ENCODE measurements around the gene RACK1.

Gene RACK1

DNA sequence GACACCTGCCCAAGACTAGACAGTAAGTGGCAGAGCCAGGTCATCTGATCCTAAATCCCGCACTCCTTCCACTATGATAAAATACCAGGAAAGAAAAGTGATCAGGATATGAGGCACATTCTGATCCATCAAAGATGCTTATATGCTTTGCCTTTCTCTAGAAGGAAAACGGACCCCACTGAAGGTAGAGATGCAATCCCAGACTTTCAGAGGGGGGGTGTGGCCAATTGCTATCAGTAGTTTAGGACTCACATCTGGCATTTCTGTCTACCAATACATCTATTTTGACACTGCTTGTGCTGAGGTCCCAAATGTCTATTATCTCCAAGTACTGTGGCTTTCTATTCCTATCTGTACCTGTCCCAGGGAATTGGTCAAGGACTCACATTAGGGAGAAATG lies 15.6 kb upstream of the RACK1 start:
- no peak for DNase-seq

DNA sequence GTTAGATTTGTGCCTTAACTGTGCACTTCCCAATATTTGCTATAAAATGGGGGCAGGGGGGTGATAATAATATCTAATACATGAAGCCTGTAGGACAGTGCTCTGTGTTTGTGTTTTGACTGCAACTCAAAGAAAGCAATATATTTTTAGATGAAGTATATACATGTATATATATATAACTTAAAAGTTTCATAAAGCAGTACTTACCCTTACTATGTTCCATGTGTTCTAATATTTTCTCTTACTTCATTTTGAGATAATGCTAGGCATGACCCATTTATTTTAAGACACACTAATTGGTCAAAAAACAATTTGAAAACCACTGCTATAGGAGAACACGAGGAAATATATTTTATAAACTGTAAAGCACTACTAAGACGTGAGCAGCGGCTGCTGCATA lies 14.9 kb upstream of the RACK1 start:
- DNase-seq, result no peak

DNA sequence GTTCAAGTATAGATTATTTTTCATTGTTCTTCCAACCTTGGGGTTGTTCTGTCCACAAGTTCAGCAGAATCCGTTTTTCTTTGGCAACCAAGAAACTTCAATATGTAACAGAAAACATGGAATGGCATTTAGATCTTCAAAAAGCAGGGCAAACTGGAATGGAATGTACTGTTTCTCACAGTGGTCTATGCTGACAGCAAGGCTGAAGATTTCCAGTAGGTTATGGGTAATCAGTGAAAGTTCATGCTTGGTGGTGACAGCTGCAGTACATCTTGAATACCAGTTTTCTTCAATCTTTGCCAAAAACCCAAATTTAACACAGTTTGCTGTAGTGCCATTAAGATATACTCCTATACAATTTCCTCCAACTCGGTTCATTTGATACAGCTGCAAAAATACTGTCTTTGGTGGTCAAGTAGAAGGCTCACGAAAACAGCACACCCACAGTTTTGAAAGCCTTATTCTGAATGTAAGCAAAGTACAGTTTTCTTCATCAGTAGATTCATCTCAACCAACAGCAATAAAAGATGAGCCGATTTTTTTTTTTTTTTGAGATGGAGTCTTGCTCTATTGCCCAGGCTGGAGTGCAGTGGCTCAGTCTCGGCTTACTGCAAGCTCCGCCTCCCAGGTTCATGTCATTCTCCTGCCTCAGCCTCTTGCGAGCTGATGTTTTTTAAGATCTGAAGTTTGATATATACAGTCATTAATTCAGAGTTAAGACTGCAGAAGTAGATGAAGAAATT lies 12.3 kb upstream of the RACK1 start:
- DNase-seq, result no peak

GRCh38 chr5:181255276-181255675 lies 11.6 kb upstream of the RACK1 start:
- no peak for DNase-seq

DNA sequence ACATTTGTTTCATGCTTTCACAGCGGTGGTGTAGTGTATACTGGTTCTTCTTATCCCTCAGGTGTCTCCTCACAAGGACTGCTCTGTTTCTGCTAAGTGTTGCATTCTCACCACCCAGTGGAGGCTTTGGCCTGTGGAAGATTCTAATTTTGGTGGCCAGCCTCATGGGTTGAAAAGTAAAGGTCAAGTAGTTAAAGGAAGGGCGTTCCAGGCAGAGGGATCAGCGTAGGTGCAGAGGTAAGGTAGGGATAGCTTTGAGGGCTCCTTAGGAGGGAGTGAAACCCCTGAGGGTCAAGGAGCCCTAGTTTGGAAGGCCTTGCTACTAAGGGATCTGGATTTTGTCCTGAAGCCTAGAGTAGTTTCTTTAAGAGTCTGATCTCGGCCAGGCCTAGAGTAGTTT lies 4.6 kb upstream of the RACK1 start:
- no peak for DNase-seq

- DNase-seq, result no peak
Measured at GRCh38 chr5:181246276-181247049, 2.8 kb upstream of the RACK1 start.

GRCh38 chr5:181245427-181246275 lies 1.9 kb upstream of the RACK1 start:
- DNase-seq, result no peak

DNA sequence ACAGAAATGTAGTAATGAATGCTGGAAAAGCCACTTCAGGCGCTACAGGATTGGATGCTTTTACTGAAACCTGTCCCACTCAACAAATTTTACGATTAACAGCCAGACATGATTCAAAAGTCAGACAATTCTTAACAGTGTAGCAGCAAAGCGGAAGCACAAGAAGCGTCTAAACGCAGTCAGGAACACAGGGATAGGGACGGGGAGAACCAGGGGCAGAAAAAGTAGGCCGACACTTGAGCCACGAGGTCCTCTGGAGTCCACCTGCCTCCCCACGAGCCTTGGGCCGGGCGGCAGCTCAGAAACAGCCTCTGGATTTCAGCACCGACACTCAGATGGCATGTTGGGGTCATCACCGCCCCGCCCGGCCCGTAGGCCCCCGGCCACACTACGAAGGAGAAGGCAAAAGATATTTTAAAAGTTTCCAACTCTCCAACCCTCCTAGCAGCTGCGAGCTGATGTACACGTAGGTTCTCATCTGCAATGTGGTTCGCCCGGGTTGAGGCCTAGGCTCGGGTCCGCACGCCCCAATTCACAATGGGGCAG lies 615 bp downstream of the RACK1 start:
- no peak for DNase-seq

DNA sequence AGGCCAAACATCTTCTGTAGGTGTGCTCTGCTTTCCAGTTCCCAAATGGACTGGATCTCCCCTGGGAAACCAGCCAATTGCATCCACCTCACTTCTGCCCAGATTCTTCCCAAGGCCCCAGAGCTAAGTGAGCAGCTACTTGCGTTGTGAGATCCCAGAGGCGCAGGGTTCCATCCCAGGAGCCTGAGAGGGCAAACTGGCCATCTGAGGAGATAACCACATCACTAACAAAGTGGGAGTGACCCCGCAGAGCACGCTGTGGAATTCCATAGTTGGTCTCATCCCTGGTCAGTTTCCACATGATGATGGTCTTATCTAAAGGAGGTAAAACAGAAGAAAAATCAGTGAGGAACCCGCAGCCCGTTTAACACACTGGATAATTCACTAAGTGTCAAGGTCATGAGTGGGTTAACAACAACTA lies 1.7 kb downstream of the RACK1 start:
- no peak for DNase-seq

GRCh38 chr5:181241393-181241975 lies 2.2 kb downstream of the RACK1 start:
- no peak for DNase-seq

- DNase-seq, result no peak
Measured at GRCh38 chr5:181239062-181239663, 4.5 kb downstream of the RACK1 start.

DNA sequence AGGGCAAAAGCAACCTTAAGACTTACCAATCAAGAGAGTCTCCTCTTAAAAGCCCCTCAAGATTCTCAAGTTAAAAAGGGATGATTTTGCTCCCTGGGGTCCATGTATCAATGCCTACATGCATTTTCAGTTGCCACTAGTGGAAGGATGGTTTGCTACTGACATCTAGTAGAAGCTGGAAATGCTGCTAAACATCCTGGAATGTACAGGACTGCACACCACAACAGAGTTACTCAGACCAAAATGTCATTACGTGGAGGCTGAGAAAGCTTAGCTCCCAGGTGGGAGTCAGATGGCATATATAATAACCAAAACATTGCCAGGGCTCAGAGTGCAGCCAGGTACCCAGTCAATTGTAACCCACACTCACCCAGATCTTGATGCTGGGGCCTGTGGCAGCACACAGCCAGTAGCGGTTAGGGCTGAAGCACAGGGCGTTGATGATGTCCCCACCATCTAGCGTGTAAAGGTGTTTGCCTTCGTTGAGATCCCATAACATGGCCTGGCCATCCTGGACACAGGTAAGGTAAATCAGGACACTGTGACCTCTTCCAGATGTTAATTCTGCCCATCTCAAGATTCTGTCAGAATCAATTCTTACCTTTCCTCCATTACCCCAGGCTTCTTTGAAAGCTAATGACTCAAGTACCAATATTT lies 5.8 kb downstream of the RACK1 start:
- no peak for DNase-seq

- no peak for DNase-seq
Measured at GRCh38 chr5:181236954-181237641, 6.6 kb downstream of the RACK1 start.

DNA sequence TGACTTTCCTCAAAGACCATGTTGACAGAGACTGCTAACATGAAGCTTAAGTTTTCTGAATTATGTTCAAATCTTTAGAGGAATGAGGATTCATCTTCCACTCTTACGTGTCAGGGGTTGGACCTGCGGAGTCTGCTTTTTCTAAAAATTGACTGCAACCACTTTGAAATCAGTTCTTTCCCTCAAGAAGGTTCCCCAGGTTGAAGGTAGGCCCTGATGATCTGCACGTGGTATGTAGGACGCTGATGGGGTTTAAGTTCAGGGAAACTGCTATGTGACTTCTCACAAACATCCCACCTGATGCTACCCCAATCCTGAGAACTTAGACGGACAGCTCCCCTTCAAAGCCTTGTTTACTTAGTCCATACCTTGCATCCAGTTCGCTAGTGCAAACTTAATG lies 7.2 kb downstream of the RACK1 start:
- no peak for DNase-seq

GRCh38 chr5:181235689-181236366 lies 7.9 kb downstream of the RACK1 start:
- no peak for DNase-seq

- DNase-seq, result no peak
Measured at GRCh38 chr5:181235323-181235688, 8.4 kb downstream of the RACK1 start.

GRCh38 chr5:181234455-181235306 lies 9.0 kb downstream of the RACK1 start:
- DNase-seq, result no peak

- DNase-seq, result no peak
Measured at GRCh38 chr5:181233801-181234454, 9.8 kb downstream of the RACK1 start.

Measured in DMS53 (cell line).